ENCODE data around the gene SPRING1.

The SPRING1 gene

DNA sequence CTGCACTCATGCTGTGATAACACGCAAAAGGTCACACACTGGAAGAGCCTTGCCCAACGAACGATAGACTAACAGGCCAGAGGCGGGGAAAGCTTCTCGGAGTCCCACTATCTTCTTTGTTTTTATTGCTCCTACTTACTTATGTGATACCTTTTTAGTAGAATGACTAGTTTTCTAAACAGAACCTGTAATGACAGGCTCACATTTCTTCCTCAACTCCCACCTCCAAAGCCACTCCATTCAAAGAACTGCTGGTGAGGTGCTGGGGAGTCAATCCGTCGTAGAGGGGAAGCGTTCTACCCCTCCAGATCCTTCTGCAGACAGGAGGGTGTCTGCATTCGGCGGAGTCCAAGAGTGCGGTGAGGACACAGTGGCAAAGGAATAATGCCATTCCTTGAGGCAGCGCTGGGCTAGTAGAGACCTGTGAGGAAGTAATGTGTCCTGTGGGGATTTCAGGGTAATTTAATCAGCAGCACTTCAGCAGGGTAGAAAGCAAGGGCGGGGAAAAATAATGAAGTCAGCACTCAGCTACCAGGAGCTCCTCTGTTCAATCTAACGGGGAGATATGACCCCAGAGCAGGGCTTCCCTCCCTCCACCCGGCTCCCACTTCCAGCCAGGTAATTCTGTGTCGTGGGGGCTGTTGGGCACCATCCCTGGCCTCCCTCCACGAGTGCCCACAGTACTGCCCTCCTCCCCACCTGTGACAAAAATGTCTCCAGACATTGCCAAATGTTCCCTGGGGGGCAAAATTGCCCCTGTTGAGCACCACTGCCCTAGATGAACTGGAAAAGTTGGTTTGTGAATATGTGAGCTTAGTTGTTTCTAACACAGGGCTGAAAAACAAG is 25.2 kb downstream of the SPRING1 start:
- DNase-seq (ENCODE audit: low read depth), result no peak
- TF ChIP-seq, protein P1, sequence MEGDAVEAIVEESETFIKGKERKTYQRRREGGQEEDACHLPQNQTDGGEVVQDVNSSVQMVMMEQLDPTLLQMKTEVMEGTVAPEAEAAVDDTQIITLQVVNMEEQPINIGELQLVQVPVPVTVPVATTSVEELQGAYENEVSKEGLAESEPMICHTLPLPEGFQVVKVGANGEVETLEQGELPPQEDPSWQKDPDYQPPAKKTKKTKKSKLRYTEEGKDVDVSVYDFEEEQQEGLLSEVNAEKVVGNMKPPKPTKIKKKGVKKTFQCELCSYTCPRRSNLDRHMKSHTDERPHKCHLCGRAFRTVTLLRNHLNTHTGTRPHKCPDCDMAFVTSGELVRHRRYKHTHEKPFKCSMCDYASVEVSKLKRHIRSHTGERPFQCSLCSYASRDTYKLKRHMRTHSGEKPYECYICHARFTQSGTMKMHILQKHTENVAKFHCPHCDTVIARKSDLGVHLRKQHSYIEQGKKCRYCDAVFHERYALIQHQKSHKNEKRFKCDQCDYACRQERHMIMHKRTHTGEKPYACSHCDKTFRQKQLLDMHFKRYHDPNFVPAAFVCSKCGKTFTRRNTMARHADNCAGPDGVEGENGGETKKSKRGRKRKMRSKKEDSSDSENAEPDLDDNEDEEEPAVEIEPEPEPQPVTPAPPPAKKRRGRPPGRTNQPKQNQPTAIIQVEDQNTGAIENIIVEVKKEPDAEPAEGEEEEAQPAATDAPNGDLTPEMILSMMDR (IDR thresholded peaks at IDR 0.05; ENCODE audit: low read depth, low read length, missing control alignments), result no peak
- in situ Hi-C loops (cut with HindIII; ENCODE audit: low sequenced_read_pairs), result no loop called here
- H3K4me3 ChIP-seq (ENCODE audit: low read depth, low read length), result no peak overlapping the region

GRCh38 chr12:116710370-116711150 is 27.3 kb downstream of the SPRING1 start:
- H3K4me3 ChIP-seq (ENCODE audit: low read depth, low read length), result no peak overlapping the region
- in situ Hi-C loops (cut with HindIII; ENCODE audit: low sequenced_read_pairs), result no loop called here
- DNase-seq (ENCODE audit: low read depth), result no peak
- TF ChIP-seq, protein P1 (IDR thresholded peaks at IDR 0.05; ENCODE audit: low read depth, low read length, missing control alignments), result no peak

GRCh38 chr12:116709768-116710167 is 28.1 kb downstream of the SPRING1 start:
- no peak for DNase-seq (ENCODE audit: low read depth)
- in situ Hi-C loops (cut with HindIII; ENCODE audit: low sequenced_read_pairs), result no loop called here
- H3K4me3 ChIP-seq (ENCODE audit: low read depth, low read length), result no peak overlapping the region
- TF ChIP-seq, protein P1 (IDR thresholded peaks at IDR 0.05; ENCODE audit: low read depth, low read length, missing control alignments), result no peak

- TF ChIP-seq, protein P1 (IDR thresholded peaks at IDR 0.05; ENCODE audit: low read depth, low read length, missing control alignments), result peak; percentile 47
- in situ Hi-C loops (cut with HindIII; ENCODE audit: low sequenced_read_pairs), result no loop called here
- no peak for DNase-seq (ENCODE audit: low read depth)
- H3K4me3 ChIP-seq (ENCODE audit: low read depth, low read length), result no peak overlapping the region
These were observed 28.8 kb downstream of the SPRING1 start for GRCh38 chr12:116708826-116709756.

DNA sequence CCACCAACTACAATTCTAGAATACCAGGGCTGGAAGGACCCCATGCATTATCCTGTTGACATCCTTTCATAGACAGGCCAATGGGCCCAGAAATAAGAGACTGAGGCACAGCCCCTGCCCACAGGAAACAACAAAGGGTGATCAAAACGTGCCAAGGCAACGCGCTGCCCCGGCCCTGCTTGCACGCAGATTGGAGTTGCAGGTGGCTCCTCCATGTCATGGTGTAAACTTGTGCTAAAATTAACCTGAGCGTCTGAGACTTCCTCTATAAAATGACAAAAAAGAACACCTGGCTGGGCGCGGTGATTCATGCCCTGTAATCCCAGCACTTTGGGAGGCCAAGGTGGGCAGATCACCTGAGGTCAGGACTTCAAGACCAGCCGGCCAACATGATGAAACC is 30.1 kb downstream of the SPRING1 start:
- H3K4me3 ChIP-seq (ENCODE audit: low read depth, low read length), result no peak overlapping the region
- in situ Hi-C loops (cut with HindIII; ENCODE audit: low sequenced_read_pairs), result no loop called here
- TF ChIP-seq, protein P1 (IDR thresholded peaks at IDR 0.05; ENCODE audit: low read depth, low read length, missing control alignments), result no peak
- no peak for DNase-seq (ENCODE audit: low read depth)
